ENCODE results near the gene PANX1.

Gene PANX1

DNA sequence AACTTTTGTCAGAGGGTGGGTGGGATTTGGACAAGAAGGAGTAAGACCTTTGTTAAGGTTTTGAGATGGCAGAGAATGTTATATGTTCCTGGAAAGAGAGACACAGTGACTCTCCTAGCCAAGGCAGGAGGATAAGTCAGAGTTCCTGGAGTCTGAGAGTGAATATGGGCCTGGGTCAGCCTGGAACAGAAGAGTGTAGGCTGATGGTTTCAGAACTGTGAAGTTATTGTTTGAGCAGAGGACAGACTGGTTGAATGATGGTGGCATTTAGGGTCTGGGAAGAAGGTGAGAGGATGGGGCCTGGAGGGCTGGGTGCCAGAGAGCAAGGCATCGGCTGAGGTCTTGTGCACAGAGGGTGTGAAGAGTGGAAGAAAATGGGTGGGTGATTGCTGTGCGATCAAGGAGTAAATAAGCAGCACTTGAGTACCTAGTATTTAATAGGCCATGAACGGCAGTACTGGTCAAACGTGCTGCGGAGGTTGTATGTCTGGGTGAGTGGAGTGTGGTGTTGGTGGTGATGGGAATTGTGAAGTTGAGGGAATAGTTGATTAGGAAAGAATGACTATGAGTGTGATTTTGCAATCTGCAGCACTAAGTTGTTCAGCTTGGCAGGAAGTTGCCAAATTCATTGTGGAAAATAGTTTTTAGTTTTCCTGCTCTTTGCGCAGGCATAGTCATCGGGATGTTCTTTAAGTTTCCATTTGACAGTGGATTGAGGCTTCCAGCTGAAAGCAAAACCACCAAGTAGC lies 1.8 kb downstream of the PANX1 start:
- no peak for DNase-seq

DNA sequence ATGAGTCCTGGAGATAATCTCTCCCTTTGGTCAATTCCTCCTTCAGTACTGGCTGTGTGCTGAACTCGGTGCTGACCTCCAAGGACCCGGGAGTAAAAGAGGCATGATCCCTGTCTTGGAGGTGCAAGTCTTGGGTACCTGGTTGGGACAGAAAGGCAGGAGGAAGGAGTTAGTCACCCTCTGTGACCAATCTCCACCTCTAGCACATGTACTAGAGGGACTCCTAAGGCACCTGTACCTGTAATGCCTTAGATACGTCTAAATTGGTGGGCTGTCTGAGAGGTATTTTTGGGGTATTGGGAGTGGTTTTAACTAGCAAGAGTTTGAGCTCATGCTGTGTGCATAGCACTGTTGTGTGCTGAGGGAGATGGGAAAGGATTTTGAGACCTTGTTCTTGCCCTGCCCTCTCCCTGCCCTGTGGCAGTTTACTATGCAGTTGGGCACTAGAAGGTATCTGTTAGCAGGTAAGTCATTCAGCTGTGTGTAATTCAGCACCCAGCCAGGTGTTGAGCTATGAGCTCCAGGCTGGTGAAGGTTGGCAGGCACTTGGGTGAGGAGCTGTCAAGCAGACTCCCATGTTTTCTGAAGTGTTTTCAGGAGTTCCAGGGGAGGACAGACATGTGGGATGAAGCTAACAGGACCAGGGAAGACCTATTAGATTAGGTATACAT lies 2.5 kb downstream of the PANX1 start:
- no peak for DNase-seq

DNA sequence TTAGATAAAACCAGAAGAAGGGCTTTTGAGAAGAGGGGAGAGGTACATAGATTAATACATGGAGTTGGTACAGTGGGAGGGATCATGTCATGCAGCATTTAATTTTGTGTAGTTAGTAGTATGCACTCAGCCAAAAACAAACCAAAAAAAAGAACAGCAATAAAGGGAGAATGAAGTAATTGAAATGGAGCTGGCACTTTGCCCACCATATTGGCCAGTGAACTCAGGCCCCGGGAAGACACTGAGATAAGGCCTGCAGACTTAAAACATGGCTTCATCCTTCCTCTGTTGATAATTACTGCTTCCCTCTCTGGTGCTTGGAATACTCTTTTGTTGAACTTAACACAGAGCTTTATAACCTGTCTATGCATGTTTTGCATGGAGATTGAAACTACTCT lies 3.1 kb downstream of the PANX1 start:
- no peak for DNase-seq

GRCh38 chr11:94132152-94132558 lies 3.5 kb downstream of the PANX1 start:
- DNase-seq: peak; percentile 29

DNA sequence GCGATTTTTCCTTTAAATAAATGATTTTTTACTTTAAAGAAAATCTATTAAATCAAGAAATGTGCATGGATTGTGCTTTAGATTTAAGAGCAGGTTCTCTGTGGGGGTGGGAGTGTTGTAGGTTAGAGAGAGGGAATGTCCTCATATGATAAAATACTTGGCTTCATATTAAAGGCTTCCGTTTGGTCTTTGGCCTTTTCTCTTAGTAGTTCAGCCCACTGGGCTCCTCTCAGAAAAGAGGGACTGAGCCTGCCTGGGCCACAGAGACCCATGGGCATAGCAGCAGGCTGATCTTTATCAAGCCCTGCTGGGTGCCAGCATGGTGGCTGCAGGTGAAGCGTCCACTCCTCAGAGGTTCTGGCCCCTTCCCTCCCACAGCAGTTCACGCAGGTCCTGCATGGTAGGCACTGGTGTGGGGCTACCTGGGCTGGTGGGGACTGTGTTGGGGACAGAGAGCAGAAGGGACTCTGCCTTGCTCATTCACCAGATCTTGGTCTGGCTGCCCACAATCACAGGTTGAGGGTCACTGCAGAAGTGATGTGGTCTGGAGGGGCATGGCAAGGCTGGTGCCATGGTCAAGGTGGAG lies 4.3 kb downstream of the PANX1 start:
- DNase-seq: no peak

- DNase-seq: no peak
These were observed 5.1 kb downstream of the PANX1 start for GRCh38 chr11:94133752-94134151.

DNA sequence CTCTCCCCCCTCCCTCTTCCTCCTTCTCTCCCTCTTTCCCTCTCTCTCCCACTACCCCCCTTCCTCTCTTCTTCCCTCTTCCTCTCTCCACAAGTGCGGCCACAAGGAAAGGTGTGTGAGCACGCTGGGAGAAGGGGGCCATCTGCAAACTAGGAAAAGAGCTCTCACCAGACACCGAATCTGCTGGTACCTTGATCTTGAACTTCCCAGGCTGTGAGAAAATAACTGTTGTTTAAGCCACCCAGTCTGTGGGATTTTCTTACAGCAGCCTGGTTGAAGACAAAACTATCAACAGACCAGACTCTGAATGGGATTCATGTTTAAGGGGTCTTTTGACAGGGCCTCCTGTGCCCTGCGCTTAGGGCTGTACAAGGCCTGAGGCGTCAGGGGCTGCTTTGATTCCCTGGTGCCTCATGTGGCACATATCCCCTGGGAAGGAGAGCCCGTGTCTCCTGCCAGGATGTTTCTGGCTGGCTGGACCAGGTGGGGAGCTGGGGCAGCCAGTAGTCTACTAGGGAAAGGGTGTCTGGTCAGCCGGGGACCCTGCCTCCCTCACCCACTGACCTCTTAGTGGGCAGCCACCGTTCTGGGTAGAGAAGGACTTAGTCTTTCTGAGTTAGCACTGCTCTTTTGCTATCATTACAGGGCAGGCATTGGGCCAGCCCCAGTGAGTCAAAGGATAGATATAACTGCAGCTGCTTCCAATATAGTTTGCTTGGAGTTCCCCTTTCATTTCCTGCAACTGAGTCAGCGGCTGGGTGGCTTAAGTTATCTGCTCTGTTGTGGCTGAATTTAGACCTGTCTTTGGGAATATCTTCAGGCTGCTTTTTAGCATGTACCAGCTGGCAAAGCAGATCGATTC lies 6.2 kb downstream of the PANX1 start:
- DNase-seq: peak; percentile 82

GRCh38 chr11:94139416-94139815 lies 10.8 kb downstream of the PANX1 start:
- no peak for DNase-seq

DNA sequence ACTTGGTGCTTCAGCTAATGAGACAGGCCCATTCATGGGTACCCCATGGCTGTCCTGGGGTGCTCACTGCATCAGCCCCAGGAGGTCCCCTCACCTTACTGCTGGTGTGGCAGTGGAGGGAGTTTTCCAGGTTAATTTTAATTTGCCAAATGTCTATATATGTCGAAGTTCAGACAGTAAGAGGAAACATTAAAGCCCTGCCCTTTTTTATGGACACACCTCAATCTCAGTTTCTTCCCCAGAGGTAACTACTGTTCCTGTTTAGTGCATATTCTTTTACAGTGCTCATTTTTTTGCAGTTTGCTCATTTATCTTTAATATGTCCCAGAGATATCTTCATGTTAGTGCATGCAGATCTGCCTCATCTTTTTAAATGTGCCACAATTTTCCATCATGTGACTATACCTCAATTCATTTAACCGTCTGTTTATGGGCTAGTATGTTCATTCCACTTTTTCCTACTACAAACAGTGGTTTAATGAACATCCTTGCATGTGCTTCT lies 11.6 kb downstream of the PANX1 start:
- DNase-seq: no peak

GRCh38 chr11:94141511-94142307 lies 13.1 kb downstream of the PANX1 start:
- no peak for DNase-seq

GRCh38 chr11:94142308-94143281 lies 14.0 kb downstream of the PANX1 start:
- DNase-seq: no peak

DNA sequence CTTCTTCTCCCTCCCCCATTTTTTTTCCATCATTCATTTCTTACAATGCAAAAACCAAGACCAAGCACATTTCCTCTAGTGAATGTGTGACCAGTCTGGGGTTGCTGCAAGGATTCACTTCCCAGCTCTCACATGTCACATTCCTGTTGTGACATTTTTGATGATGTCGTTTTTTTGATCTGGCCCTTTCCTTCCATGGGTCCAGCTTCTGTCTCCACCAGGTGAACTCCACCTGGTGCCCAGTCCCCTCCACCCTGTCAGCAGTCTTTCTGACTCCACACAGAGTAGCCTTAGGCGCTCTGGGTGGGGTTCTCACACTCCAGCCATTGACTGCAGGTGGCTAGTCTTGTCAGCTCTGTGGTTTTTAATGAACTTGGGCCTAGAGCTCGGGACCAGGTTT lies 15.6 kb downstream of the PANX1 start:
- DNase-seq: no peak

GRCh38 chr11:94144664-94145063 lies 16.0 kb downstream of the PANX1 start:
- DNase-seq: no peak

- no peak for DNase-seq
These were observed 16.8 kb downstream of the PANX1 start for GRCh38 chr11:94145431-94145830.

- no peak for DNase-seq
These were observed 17.3 kb downstream of the PANX1 start for GRCh38 chr11:94145916-94146315.

DNA sequence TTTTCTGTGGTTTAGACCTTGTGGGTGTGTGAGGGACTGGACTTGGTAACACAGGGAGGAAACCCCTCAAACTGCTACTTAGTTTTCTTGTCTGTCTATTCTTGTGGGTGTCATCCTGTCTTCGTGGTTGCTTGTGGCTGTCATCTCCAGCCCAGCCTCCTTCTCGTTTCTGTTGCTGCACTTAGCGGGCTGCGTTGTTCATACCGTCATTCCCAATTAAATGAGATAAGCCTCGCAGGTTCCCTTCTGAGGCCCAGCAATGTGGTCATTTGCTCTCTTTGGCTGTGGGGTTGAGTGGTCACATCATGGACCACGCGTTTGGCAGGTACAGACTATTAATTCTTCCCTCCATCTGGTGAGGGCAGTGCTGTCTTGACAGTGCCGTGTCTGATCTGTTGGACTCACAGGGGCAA lies 18.8 kb downstream of the PANX1 start:
- DNase-seq: no peak

DNA sequence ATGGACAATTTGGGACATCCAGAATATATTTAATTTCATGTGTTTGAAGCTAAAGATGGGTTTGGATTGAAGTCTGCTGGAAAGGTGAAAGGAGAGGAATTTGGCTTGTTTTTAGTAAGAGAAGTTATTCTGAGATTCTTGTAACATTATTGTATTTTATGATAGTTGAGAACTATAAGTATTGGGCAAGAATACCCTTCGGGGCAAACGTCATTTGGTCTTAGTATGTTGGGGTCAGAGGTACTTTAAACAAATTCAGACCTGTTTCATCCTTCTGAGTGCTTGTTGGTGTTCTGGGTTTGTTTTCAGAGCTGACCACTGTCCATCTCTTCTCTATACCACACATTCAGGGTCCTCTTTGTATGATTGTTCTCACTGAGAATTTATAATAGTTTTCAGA lies 19.5 kb downstream of the PANX1 start:
- DNase-seq: no peak

DNA sequence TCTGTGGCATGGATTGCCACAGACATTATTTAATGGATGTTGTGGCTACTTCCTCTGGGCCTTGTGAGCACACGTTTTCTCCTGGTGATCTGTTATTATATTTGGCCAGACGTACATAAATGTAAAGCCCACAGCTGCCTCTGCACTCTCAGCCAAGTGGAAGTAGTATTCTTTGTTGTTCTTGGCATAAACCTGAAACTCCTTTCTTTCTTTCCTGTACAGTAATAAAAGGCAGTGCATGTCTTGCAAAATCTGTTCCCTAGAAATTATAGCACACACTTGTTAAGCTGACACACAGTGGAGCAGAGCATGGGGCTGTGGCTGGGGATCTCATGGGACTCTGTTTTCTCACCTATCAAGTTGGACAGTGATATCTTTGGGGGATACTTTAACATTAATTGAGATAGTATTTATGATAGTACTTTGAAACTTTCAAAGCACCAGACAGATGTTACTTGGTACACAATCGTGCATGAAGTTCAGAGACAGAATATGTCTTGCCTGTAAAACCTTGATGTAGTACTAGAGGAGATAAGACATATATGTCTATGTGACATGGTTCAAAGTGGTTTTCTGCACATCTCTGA lies 20.9 kb downstream of the PANX1 start:
- peak; percentile 12 for DNase-seq

DNA sequence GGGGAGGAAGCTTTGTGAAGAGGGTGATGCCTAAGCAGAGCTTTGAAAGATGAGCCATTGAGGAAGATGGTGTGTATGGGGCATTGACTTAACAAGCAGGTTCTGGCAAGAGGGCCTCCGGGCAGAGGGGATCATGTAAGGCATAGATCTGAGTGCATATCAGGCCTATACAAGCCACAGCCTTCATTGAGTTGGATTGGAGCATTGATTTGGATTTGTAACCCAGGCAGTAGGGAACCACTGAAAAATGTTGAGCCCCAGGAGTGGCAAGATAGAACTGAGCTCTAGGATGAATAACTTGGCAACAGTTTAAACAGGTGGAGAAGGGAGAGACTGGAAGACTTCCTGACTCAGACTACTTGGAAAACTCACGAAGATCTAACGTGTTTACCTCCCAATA lies 21.4 kb downstream of the PANX1 start:
- no peak for DNase-seq

All from kidney glomerular epithelial cell (primary cell).